GM15510 (cell line): ENCODE results near the gene PPP1R12B.

ENCODE experiments used
- POLR2A ChIP-seq: IDR thresholded peaks from 3 replicates; pipeline ENCODE4 v1.6.1; 2011; ENCODE audit warnings: borderline replicate concordance; ENCODE audit not compliant: insufficient read length; ENCODE audit errors: extremely low read depth

Gene PPP1R12B

GRCh38 chr1:202365092-202365815, 16.8 kb downstream of the PPP1R12B start:
- TF ChIP-seq POLR2A, result no peak

GRCh38 chr1:202367271-202367670, 18.8 kb downstream of the PPP1R12B start:
- TF ChIP-seq POLR2A, result no peak

GRCh38 chr1:202374099-202374498, 25.6 kb downstream of the PPP1R12B start:
- no peak for TF ChIP-seq POLR2A

GRCh38 chr1:202376247-202376646, 27.7 kb downstream of the PPP1R12B start:
- TF ChIP-seq POLR2A, result no peak

- TF ChIP-seq POLR2A, result no peak
Observed at GRCh38 chr1:202397256-202397655, 48.8 kb downstream of the PPP1R12B start.

GRCh38 chr1:202405928-202406327, 57.4 kb downstream of the PPP1R12B start:
- TF ChIP-seq POLR2A, result no peak

GRCh38 chr1:202411422-202411821, 62.9 kb downstream of the PPP1R12B start:
- TF ChIP-seq POLR2A, result no peak

- no peak for TF ChIP-seq POLR2A
Observed at GRCh38 chr1:202416641-202417040, 68.1 kb downstream of the PPP1R12B start.

- no peak for TF ChIP-seq POLR2A
Observed at GRCh38 chr1:202433155-202434043, 84.9 kb downstream of the PPP1R12B start.

GRCh38 chr1:202434059-202434458, 85.6 kb downstream of the PPP1R12B start:
- TF ChIP-seq POLR2A, result no peak

GRCh38 chr1:202438393-202439174, 90.1 kb downstream of the PPP1R12B start:
- no peak for TF ChIP-seq POLR2A

- TF ChIP-seq POLR2A, result no peak
Observed at GRCh38 chr1:202439308-202439707, 90.8 kb downstream of the PPP1R12B start.

GRCh38 chr1:202452508-202452907, 104.0 kb downstream of the PPP1R12B start:
- TF ChIP-seq POLR2A, result no peak

- TF ChIP-seq POLR2A, result no peak
Observed at GRCh38 chr1:202462342-202463076, 114.0 kb downstream of the PPP1R12B start.

- TF ChIP-seq POLR2A, result no peak
Observed at GRCh38 chr1:202471246-202471645, 122.7 kb downstream of the PPP1R12B start.

- no peak for TF ChIP-seq POLR2A
Observed at GRCh38 chr1:202498542-202498941, 150.0 kb downstream of the PPP1R12B start.
